PC-9 (cell line): ENCODE results near the gene SDR42E1. TPM values are rescaled to one million over a fixed set of nuclear protein-coding genes. Genes with fewer than 3 reads are reported as not detected.

Source experiments
- BruUV-seq: library from RNA; stranded (reverse); fragments of 400-500 nt; replicated peaks from 2 replicates; lab custom pipeline; 2021; lab: Mats Ljungman, UMichigan
- CTCF ChIA-PET: fragments of 300-600 bp; sonication (Branson Sonifier 250); formaldehyde crosslinking; loops from one replicate; lab custom pipeline; 2022; ENCODE audit warnings: antibody characterized with exemption; lab: Charles Lee
- POLR2A ChIA-PET: fragments of 300-600 bp; sonication (Branson Sonifier 250); formaldehyde crosslinking; loops from one replicate; lab custom pipeline; 2022; ENCODE audit warnings: antibody characterized with exemption; ENCODE audit not compliant: unreplicated experiment; lab: Charles Lee
- DNase-seq, 2 experiments: peaks; one replicate each; pipeline versions ENCODE4 v3.0.0 to v3.0.0-alpha.2; 2015 to 2022; ENCODE audit warnings: mixed read lengths in 1 of 2
- H2AFZ ChIP-seq: fragments of 200-600 bp; sonication (generic); 2 replicates; pipeline ENCODE4 v1.8.1; 2017; ENCODE audit warnings: antibody characterized with exemption
- H3F3A ChIP-seq: fragments of 200-600 bp; sonication (generic); 2 replicates; pipeline ENCODE4 v1.8.1; 2017; ENCODE audit warnings: antibody characterized with exemption, mild to moderate bottlenecking, low read depth; ENCODE audit not compliant: insufficient read depth
- H3K27ac ChIP-seq: fragments of 200-600 bp; sonication (generic); 2 replicates; pipeline ENCODE4 v1.6.1; 2016; ENCODE audit warnings: mixed run types
- H3K27me3 ChIP-seq: fragments of 200-600 bp; sonication (generic); 2 replicates; pipeline ENCODE4 v1.6.1; 2016; ENCODE audit warnings: low read depth, mixed run types; ENCODE audit not compliant: insufficient read depth
- H3K36me3 ChIP-seq: fragments of 200-600 bp; sonication (generic); 2 replicates; pipeline ENCODE4 v1.6.1; 2016; ENCODE audit warnings: low read depth, mixed run types
- H3K4me1 ChIP-seq: fragments of 200-600 bp; sonication (generic); replicated peaks from 2 replicates; pipeline ENCODE4 v1.6.1; 2016; ENCODE audit warnings: mixed run types; ENCODE audit not compliant: insufficient read depth
- H3K4me2 ChIP-seq: fragments of 200-600 bp; sonication (generic); 2 replicates; pipeline ENCODE4 v1.6.1; 2017; ENCODE audit warnings: mixed run types
- H3K4me3 ChIP-seq: fragments of 200-600 bp; sonication (generic); 2 replicates; pipeline ENCODE4 v1.6.1; 2016; ENCODE audit warnings: mixed run types
- H3K79me2 ChIP-seq: fragments of 200-600 bp; sonication (generic); 2 replicates; pipeline ENCODE4 v1.6.1; 2017; ENCODE audit warnings: low read depth, mixed run types
- H3K9me2 ChIP-seq: fragments of 200-600 bp; sonication (generic); 2 replicates; pipeline ENCODE4 v1.8.1; 2017; ENCODE audit warnings: mild to moderate bottlenecking; ENCODE audit not compliant: insufficient read depth
- H3K9me3 ChIP-seq: fragments of 200-600 bp; sonication (generic); 2 replicates; pipeline ENCODE4 v1.8.1; 2016; ENCODE audit warnings: low read depth; ENCODE audit not compliant: insufficient read depth
- H4K20me1 ChIP-seq: fragments of 200-600 bp; sonication (generic); 2 replicates; pipeline ENCODE4 v1.8.1; 2017; ENCODE audit not compliant: insufficient read depth
- CTCF ChIP-seq: fragments of 200-600 bp; sonication (generic); conservative IDR thresholded peaks from 2 replicates; pipeline ENCODE4 v1.6.1; 2017; ENCODE audit warnings: mixed run types, antibody characterized with exemption, mild to moderate bottlenecking, moderate library complexity
- EZH2 ChIP-seq: fragments of 200-600 bp; sonication (generic); IDR thresholded peaks from 2 replicates; pipeline ENCODE4 v1.8.0; 2017; ENCODE audit warnings: antibody characterized with exemption, low read depth
- intact Hi-C: fragments of 100-400 bp; cut with micrococcal nuclease; formaldehyde crosslinking; loops from one replicate; pipeline ENCODE4 v1.10.0; 2022; ENCODE audit not compliant: unreplicated experiment
- total RNA-seq: library from RNA; stranded (reverse); gene quantifications from 2 replicates; pipeline ENCODE4 v1.2.3, GENCODE V29; 2021

The SDR42E1 gene
- total RNA-seq, 1 experiment from 2014 or later, result 11.6 TPM

DNA sequence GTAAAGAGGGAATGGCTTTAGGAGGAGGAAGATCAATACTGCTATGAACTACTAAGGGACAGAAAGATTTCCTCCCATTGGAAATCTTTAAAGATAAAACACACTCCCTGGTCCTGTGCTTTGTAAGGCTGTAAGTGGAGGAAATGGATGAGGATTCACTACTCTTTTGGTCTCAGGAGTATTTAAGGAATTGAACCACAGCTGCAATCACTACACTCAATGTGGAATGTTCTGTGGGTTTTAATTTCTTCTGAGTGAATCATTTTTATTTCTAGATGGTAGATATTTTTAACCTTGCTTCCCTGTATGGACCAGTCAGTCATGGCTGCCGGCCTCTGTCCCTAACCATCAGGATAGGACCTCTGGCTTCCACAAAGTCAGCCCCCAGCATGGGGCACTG, 65.6 kb downstream of the SDR42E1 start:
- H3K27ac ChIP-seq, result no peak overlapping the region
- no peak overlapping the region for H3K4me2 ChIP-seq
- no peak overlapping the region for H3K4me3 ChIP-seq
- no peaks in the 10 kb centered on the region for H3F3A ChIP-seq
- no peaks in the 10 kb centered on the region for H4K20me1 ChIP-seq
- ChIA-PET POLR2A (no interaction called here), CTCF (no interaction called here)
- H3K79me2 ChIP-seq, result no peaks in the 10 kb centered on the region
- no peaks in the 10 kb centered on the region for H3K27me3 ChIP-seq
- H2AFZ ChIP-seq, result no peak overlapping the region
- TF ChIP-seq EZH2 (no peak), CTCF (no peak)
- no peaks in the 10 kb centered on the region for H3K36me3 ChIP-seq
- intact Hi-C loops, result no loop called here
- H3K4me1 ChIP-seq, result no peaks in the 10 kb centered on the region
- no TSS peak for BruUV-seq
- no peaks in the 10 kb centered on the region for H3K9me2 ChIP-seq
- DNase-seq, result no peak
- H3K9me3 ChIP-seq, result no peaks in the 10 kb centered on the region

- H3F3A ChIP-seq, result no peaks in the 10 kb centered on the region
- no peak overlapping the region for H3K4me2 ChIP-seq
- H3K79me2 ChIP-seq, result no peaks in the 10 kb centered on the region
These were observed 69.2 kb downstream of the SDR42E1 start for GRCh38 chr16:81942007-81942601.

DNA sequence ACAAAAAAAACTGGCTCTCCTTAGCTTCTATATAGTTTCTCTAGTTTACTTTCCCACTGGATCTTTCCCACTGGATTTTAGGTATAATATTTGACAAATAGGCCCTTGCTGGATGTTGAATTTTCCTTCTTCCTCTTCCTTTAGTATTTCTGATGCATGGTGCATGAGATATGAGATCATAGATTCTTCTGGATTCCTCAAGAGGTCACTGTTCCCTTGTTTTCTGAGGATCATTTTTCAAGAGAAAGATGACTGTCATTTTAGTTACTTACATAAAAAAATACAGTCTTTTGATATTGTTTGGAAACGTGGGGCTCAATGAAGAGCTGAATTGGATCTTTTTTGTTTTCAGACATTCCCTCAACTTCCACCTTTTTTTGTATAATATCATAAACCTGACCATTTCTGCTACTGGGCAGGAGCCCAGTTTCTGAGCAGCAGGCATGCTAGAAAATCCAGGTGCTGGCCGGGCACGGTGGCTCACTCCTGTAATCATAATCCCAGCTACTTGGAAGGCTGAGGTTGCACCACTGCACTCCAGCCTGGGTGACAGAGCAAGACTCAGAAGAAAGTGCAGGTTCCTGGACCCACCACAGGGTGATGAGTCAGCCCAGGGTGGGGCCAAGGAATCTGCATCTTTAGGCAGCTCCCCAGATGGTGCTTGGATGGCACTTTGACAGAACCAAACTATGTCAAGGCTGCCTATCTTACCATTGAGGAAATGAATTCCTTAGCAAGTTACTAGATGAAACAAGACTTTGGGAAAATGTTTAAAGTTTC, 70.3 kb downstream of the SDR42E1 start:
- no TSS peak for BruUV-seq
- no peak overlapping the region for H3K4me2 ChIP-seq
- CTCF ChIA-PET, result interaction anchor here (1.1 kb wide), 1 partner anchor 56 kb away, joined by 5 read pairs; no protein-coding TSS in a partner anchor

More at GRCh38 chr16:81942007-81942601, 69.2 kb downstream of the SDR42E1 start:
- TF ChIP-seq CTCF (no peak), EZH2 (no peak)
- H3K9me3 ChIP-seq, result no peaks in the 10 kb centered on the region
- H3K4me3 ChIP-seq, result no peak overlapping the region
- no peak overlapping the region for H3K27ac ChIP-seq
- H3K9me2 ChIP-seq, result no peaks in the 10 kb centered on the region
- no peak for DNase-seq
- intact Hi-C loops, result loop anchor here (5.0 kb wide), 1 partner anchor 55 kb away; no protein-coding TSS in a partner anchor
- no peaks in the 10 kb centered on the region for H4K20me1 ChIP-seq
- BruUV-seq, result no TSS peak
- POLR2A ChIA-PET, result no interaction called here
- no peak overlapping the region for H2AFZ ChIP-seq
- no peaks in the 10 kb centered on the region for H3K36me3 ChIP-seq
- no peaks in the 10 kb centered on the region for H3K27me3 ChIP-seq
- no peaks in the 10 kb centered on the region for H3K4me1 ChIP-seq
- CTCF ChIA-PET, result interaction anchor here (0.6 kb wide), 1 partner anchor 289 kb away, joined by 4 read pairs; no protein-coding TSS in a partner anchor

More for the DNA sequence above, 70.3 kb downstream of the SDR42E1 start:
- Histone ChIP-seq H3K9me2 (no peaks in the 10 kb centered on the region), H3K27me3 (no peaks in the 10 kb centered on the region), H3F3A (no peaks in the 10 kb centered on the region), H3K27ac (no peak overlapping the region), H3K36me3 (no peaks in the 10 kb centered on the region), H3K9me3 (no peaks in the 10 kb centered on the region), H3K4me3 (no peak overlapping the region), H3K4me1 (no peaks in the 10 kb centered on the region), H2AFZ (no peak overlapping the region), H4K20me1 (no peaks in the 10 kb centered on the region), H3K79me2 (no peaks in the 10 kb centered on the region)
- POLR2A ChIA-PET, result no interaction called here
- peak; percentile 74 for TF ChIP-seq CTCF
- no peak for TF ChIP-seq EZH2
- DNase-seq, result peak in 1 of 2 experiments; percentile 64
- intact Hi-C loops, result loop anchor here (1.0 to 5.0 kb wide), 3 partner anchors 56 to 289 kb away; no protein-coding TSS in a partner anchor
